GM21619 (cell line): ENCODE results near the gene PDCD1.
A peak's percentile ranks its signal among the peaks of the same experiment; 100 is the strongest.
"Not testable (repeated sequence)": the region's sequence is repeated elsewhere in the genome, so short reads cannot be mapped to it uniquely, and the experiment has no call there.

Experiments used
- ATAC-seq: cut with Tn5 transposase; IDR thresholded peaks from one replicate; pipeline ENCODE4 v1.9.1; 2021; ENCODE audit not compliant: unreplicated experiment

The PDCD1 gene

GRCh38 chr2:241858206-241859016 lies at the start of gene PDCD1:
Gene PDCD1 (minus strand): TSS chr2:241858894. CDS start chr2:241858838, 56 bp downstream.
- peak; percentile 38 for ATAC-seq

- ATAC-seq = not testable (repeated sequence)
Measured at GRCh38 chr2:241907831-241908230, 49.1 kb upstream of the PDCD1 start.

- ATAC-seq = no peak
Measured at GRCh38 chr2:241906826-241907570, 48.3 kb upstream of the PDCD1 start.

- not testable (repeated sequence) for ATAC-seq
Measured at GRCh38 chr2:241906378-241906770, 47.7 kb upstream of the PDCD1 start.

GRCh38 chr2:241905716-241906377 lies 47.2 kb upstream of the PDCD1 start:
- ATAC-seq = no peak

- ATAC-seq = no peak
Measured at GRCh38 chr2:241904791-241905710, 46.4 kb upstream of the PDCD1 start.

- ATAC-seq = no peak
Measured at GRCh38 chr2:241904011-241904718, 45.5 kb upstream of the PDCD1 start.

- no peak for ATAC-seq
Measured at GRCh38 chr2:241903121-241904010, 44.7 kb upstream of the PDCD1 start.

GRCh38 chr2:241902357-241902991 lies 43.8 kb upstream of the PDCD1 start:
- no peak for ATAC-seq

GRCh38 chr2:241901500-241902351 lies 43.0 kb upstream of the PDCD1 start:
- no peak for ATAC-seq

- ATAC-seq = no peak
Measured at GRCh38 chr2:241901018-241901380, 42.3 kb upstream of the PDCD1 start.

- ATAC-seq = no peak
Measured at GRCh38 chr2:241900251-241901017, 41.7 kb upstream of the PDCD1 start.

GRCh38 chr2:241898463-241899270 lies 40.0 kb upstream of the PDCD1 start:
- ATAC-seq = no peak

- ATAC-seq = no peak
Measured at GRCh38 chr2:241897231-241897916, 38.7 kb upstream of the PDCD1 start.

GRCh38 chr2:241896746-241897201 lies 38.1 kb upstream of the PDCD1 start:
- no peak for ATAC-seq
